GM21528 (cell line): ENCODE measurements around the gene UGGT2.

Source experiments
- ATAC-seq: cut with Tn5 transposase; IDR thresholded peaks from one replicate; pipeline ENCODE4 v1.9.1; 2021; ENCODE audit warnings: mild to moderate bottlenecking, moderate library complexity; ENCODE audit not compliant: unreplicated experiment, low FRiP score

UGGT2 gene

GRCh38 chr13:95754069-95754468 is 299.1 kb downstream of the UGGT2 start:
- ATAC-seq: no peak

DNA sequence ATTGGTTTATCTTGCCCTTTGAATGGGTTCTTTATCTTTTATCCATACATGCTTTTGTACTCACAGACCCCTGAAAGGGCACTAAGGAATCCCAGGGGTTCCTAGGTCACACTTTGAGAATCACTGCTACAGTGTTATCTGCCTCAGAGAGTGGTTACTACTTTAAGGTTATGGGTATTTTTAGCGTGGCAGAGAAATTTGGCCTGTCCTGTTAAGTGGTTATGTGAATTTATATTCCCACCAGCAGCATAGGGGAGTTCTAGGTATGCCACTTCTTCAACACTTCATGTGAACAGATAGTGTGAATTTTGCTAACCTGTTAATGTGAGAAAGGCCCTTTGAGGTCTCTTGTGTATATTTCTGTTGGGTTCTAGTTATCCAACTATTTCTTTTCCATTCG is 300.5 kb downstream of the UGGT2 start:
- ATAC-seq: no peak
